ENCODE results near the gene SART1. TPM values are rescaled to one million over a fixed set of nuclear protein-coding genes. Genes with fewer than 3 reads are reported as not detected.

The SART1 gene
- total and polyA plus RNA-seq, 10 of the 15 experiments (the other 5 are each of a cell fraction or from before 2014, with no cell fraction given): 6.2 to 60.5 (median 37.4) TPM

GRCh38 chr11:65927904-65928397 lies 33.6 kb upstream of the SART1 start:
- in situ Hi-C loops (cut with MboI) (no loop called here), intact Hi-C loops (cut with micrococcal nuclease; ENCODE audit: unreplicated experiment) (loop anchor here (5.0 kb wide), 1 partner anchor 36 kb away; the partner anchor contains the start of gene CCDC85B)
- peak; percentile 99 for FAIRE-seq
- Histone ChIP-seq H3K9me3 (replicated peaks; ENCODE audit: control insufficient read depth, insufficient read depth, low read length) (no peaks in the 10 kb centered on the region), H2AFZ (ENCODE audit: control insufficient read depth, low read depth, low read length) (peak overlapping the region; percentile 75), H3K4me3 (peak overlapping the region; percentile 65), H3K36me3 (ENCODE audit: control insufficient read depth in 2 of 2, insufficient read depth in 2 of 2, low read length in 1 of 2) (no peaks in the 10 kb centered on the region; a peak in 1 of 4 replicates), H3K27ac (ENCODE audit: control insufficient read depth, insufficient read depth) (peak overlapping the region; percentile 99), H3K9ac (ENCODE audit: control insufficient read depth, insufficient read depth, low read length) (peak overlapping the region; percentile 83), H3K79me2 (ENCODE audit: control insufficient read depth, insufficient read depth, low read length) (no peaks in the 10 kb centered on the region), H3K27me3 (replicated peaks in 1 of 2; ENCODE audit: control insufficient read depth in 2 of 2, insufficient read depth in 2 of 2, low read length in 1 of 2) (no peaks in the 10 kb centered on the region), H3K4me2 (ENCODE audit: control insufficient read depth, insufficient read depth) (peak overlapping the region; percentile 92), H3K4me1 (ENCODE audit: control insufficient read depth, insufficient read depth, low read length) (peaks cover 20% of the 10 kb centered on the region), H4K20me1 (ENCODE audit: control insufficient read depth, insufficient read depth) (no peaks in the 10 kb centered on the region)
- ChIA-PET RAD21 (ENCODE audit: unreplicated experiment) (interaction anchor here (0.5 to 1.6 kb wide), 10 partner anchors 26 to 208 kb away, joined by 3 to 7 read pairs (median 4); partner anchors contain the start of genes BANF1, CCDC85B, EIF1AD and FIBP), POLR2A (interaction anchor here (0.5 to 3.1 kb wide), 14 partner anchors 8 to 806 kb away, joined by 3 to 29 read pairs (median 4); partner anchors contain the start of genes CCDC85B and FOSL1), SMC1A (ENCODE audit: uncharacterized antibody, unreplicated experiment) (interaction anchor here (1.1 to 2.3 kb wide), 3 partner anchors 15 to 38 kb away, joined by 3 to 19 read pairs (median 8); partner anchors contain the start of gene CCDC85B), CTCF (interaction anchor here (1.0 to 2.0 kb wide), 5 partner anchors 34 to 69 kb away, joined by 4 to 7 read pairs (median 4); partner anchors contain the start of genes CCDC85B, FIBP and MUS81)
- DNase-seq (ENCODE audit: low read depth, low spot score): peak; percentile 84
- BruUV-seq (replicated peaks): TSS peak; percentile 94
- ATAC-seq: peak; percentile 95
- 8% methylated on average over 9 of the region's 9 CpGs for WGBS (ENCODE audit: insufficient coverage, insufficient replicate concordance, low lambda C conversion rate, missing lambda C conversion rate)
- TF ChIP-seq CREM (IDR thresholded peaks at IDR 0.05; ENCODE audit: low read depth) (peak; percentile 14; the same call in 1 of the 2 replicates), ATF7 (IDR thresholded peaks at IDR 0.05; ENCODE audit: low read depth) (peak; percentile 23; the same call in 1 of the 2 replicates), CREB1 (IDR thresholded peaks at IDR 0.05; ENCODE audit: low read depth) (no peak), CBFB (IDR thresholded peaks at IDR 0.05; ENCODE audit: low read depth) (peak; percentile 58), ASH2L (IDR thresholded peaks at IDR 0.05; ENCODE audit: borderline replicate concordance, low read depth) (0 out of 2 replicates have a peak, but pooled peaks have one; percentile 57), MTA3 (IDR thresholded peaks at IDR 0.05; ENCODE audit: borderline replicate concordance, low read length) (peak; percentile 28; the same call in 1 of the 2 replicates), YY1 (IDR thresholded peaks at IDR 0.05; ENCODE audit: low read depth, low read length) (0 out of 2 replicates have a peak, but pooled peaks have one; percentile 16), ZNF217 (IDR thresholded peaks at IDR 0.05) (no peak), CEBPB (IDR thresholded peaks at IDR 0.05; ENCODE audit: borderline replicate concordance in 1 of 2, low read depth in 2 of 2, low read length in 2 of 2) (no peak), GATAD2B (conservative IDR thresholded peaks at IDR 0.05; ENCODE audit: low read depth) (0 out of 2 replicates have a peak, but pooled peaks have one; percentile 54), NBN (IDR thresholded peaks at IDR 0.05) (peak; percentile 94), BCL3 (IDR thresholded peaks at IDR 0.05; ENCODE audit: borderline replicate concordance, insufficient read depth, low read depth, low read length, poor library complexity, severe bottlenecking) (peak; percentile 39), IKZF2 (IDR thresholded peaks at IDR 0.05) (peak; percentile 73 to 76; a peak in 3 of 4 replicates), TAF1 (IDR thresholded peaks at IDR 0.05; ENCODE audit: borderline replicate concordance, low read depth, low read length) (peak; percentile 60), BACH1 (IDR thresholded peaks at IDR 0.05; ENCODE audit: borderline replicate concordance) (0 out of 2 replicates have a peak, but pooled peaks have one; percentile 36), DPF2 (IDR thresholded peaks at IDR 0.05) (peak; percentile 57; the same call in 1 of the 2 replicates), PAX5 (IDR thresholded peaks at IDR 0.05; ENCODE audit: borderline replicate concordance, low read depth, low read length) (peak; percentile 58; the same call in 1 of the 2 replicates), STAT1 (conservative IDR thresholded peaks at IDR 0.05) (0 out of 2 replicates have a peak, but pooled peaks have one; percentile 24), ZNF384 (IDR thresholded peaks at IDR 0.05; ENCODE audit: borderline replicate concordance, low read depth, low read length) (peak; percentile 84), PBX3 (IDR thresholded peaks at IDR 0.05; ENCODE audit: insufficient replicate concordance, low read depth, low read length) (no peak), MEF2B (IDR thresholded peaks at IDR 0.05; ENCODE audit: partially characterized antibody, poor library complexity, severe bottlenecking) (peak; percentile 54), EP300 (IDR thresholded peaks at IDR 0.05; ENCODE audit: borderline replicate concordance in 1 of 2, control insufficient read depth in 1 of 2, low read depth in 2 of 2, low read length in 2 of 2) (peak; percentile 38 to 58; a peak in 1 of 4 replicates), MTA2 (IDR thresholded peaks at IDR 0.05; ENCODE audit: low read depth) (peak; percentile 54; the same call in 1 of the 2 replicates)

All from GM12878 (cell line).